K562 (cell line): ENCODE data around the gene OR10P1. TPM values are rescaled to one million over a fixed set of nuclear protein-coding genes. Genes with fewer than 3 reads are reported as not detected.

Experiments used
- ATAC-seq: fragments of 200-7000 bp; cut with Tn5 transposase; 3 replicates; pipeline ENCODE4 v1.9.1; 2020; ENCODE audit warnings: moderate library complexity
- BruUV-seq: library from RNA; stranded (reverse); fragments of 400-500 nt; replicated peaks from 2 replicates; lab custom pipeline; 2021; lab: Mats Ljungman, UMichigan
- CTCF ChIA-PET: fragments of 300-600 bp; formaldehyde crosslinking; extraction: SDS; loops from one replicate; lab custom pipeline; 2021; ENCODE audit warnings: low intra/inter-chr PET ratio; lab: Yijun Ruan, JAX
- POLR2A ChIA-PET: fragments of 300-600, 350-650 bp; sonication (Branson Sonifier 250); formaldehyde crosslinking; extraction: SDS; loops from one replicate; lab custom pipeline; 2021; ENCODE audit warnings: antibody characterized with exemption, inconsistent platforms; lab: Yijun Ruan, JAX
- DNase-seq, 4 experiments: peaks; one replicate each; pipeline versions ENCODE4 v3.0.0 to v3.0.0-alpha.2; 2011 to 2018; ENCODE audit warnings: low spot score in 3 of 4, mixed read lengths in 3 of 4; ENCODE audit errors: extremely low read depth in 1 of 4
- FAIRE-seq: peaks from 2 replicates; lab custom pipeline; 2011; peaks lifted over from hg19 to GRCh38; lab: Jason Lieb, UNC
- H2AFZ ChIP-seq: 2 replicates; pipeline ENCODE4 v1.6.0; 2011; ENCODE audit warnings: low read depth, low read length, control low read depth, inconsistent platforms
- H3K27ac ChIP-seq: fragments of 200-600 bp; 3 replicates; pipeline ENCODE4 v1.8.0; 2011; ENCODE audit warnings: low read depth, mild to moderate bottlenecking, control low read depth, inconsistent platforms, low read length, moderate library complexity, mixed read lengths; ENCODE audit errors: extremely low read depth
- H3K27me3 ChIP-seq, 2 experiments: fragments of 300-600 bp in 1 of 2; 2 replicates in 1 of 2; 3 replicates in 1 of 2; pipeline versions ENCODE4 v1.6.0 to v1.8.0; 2011; ENCODE audit warnings: inconsistent platforms in 2 of 2, low read length in 2 of 2, mild to moderate bottlenecking in 1 of 2, mixed read lengths in 1 of 2, moderate library complexity in 1 of 2; ENCODE audit not compliant: control insufficient read depth in 2 of 2, insufficient read depth in 2 of 2
- H3K36me3 ChIP-seq: fragments of 300-600 bp; 3 replicates; pipeline ENCODE4 v1.8.0; 2011; ENCODE audit warnings: mild to moderate bottlenecking, low read length, inconsistent platforms; ENCODE audit not compliant: control insufficient read depth, insufficient read depth
- H3K4me1 ChIP-seq, 2 experiments: fragments of 200-600 bp in 1 of 2; replicated peaks in 1 of 2; 2 replicates in 1 of 2; 3 replicates in 1 of 2; pipeline versions ENCODE4 v1.5.1 to v1.8.0; 2011; ENCODE audit warnings: inconsistent platforms in 2 of 2, low read length in 2 of 2, mild to moderate bottlenecking in 1 of 2, mixed read lengths in 1 of 2, moderate library complexity in 1 of 2; ENCODE audit not compliant: control insufficient read depth in 2 of 2, insufficient read depth in 2 of 2
- H3K4me2 ChIP-seq: 2 replicates; pipeline ENCODE4 v1.6.1; 2011; ENCODE audit warnings: low read length, control low read depth, inconsistent platforms, mixed read lengths; ENCODE audit not compliant: insufficient read depth
- H3K4me3 ChIP-seq: fragments of 200-600 bp; sonication (generic), shearing (Covaris generic); 2 replicates; pipeline ENCODE4 v1.5.1; 2016; ENCODE audit warnings: control low read depth, inconsistent platforms
- H3K79me2 ChIP-seq: fragments of 200-600 bp; 3 replicates; pipeline ENCODE4 v1.8.0; 2011; ENCODE audit warnings: low read length, inconsistent platforms; ENCODE audit not compliant: control insufficient read depth, insufficient read depth
- H3K9ac ChIP-seq, 2 experiments: 2 replicates each; pipeline versions ENCODE4 v1.6.0 to v1.6.1; 2011; ENCODE audit warnings: low read depth in 2 of 2, low read length in 2 of 2, control low read depth in 1 of 2, inconsistent platforms in 1 of 2, mild to moderate bottlenecking in 1 of 2, mixed read lengths in 1 of 2; ENCODE audit not compliant: insufficient read depth in 1 of 2
- H3K9me1 ChIP-seq: one replicate; pipeline ENCODE4 v1.6.0; 2011; ENCODE audit warnings: inconsistent platforms, mild to moderate bottlenecking, low read length, moderate library complexity; ENCODE audit not compliant: control insufficient read depth, insufficient read depth
- H3K9me3 ChIP-seq: replicated peaks from 2 replicates; pipeline ENCODE4 v1.5.1; 2011; ENCODE audit warnings: low read depth, low read length, inconsistent platforms; ENCODE audit not compliant: control insufficient read depth, insufficient read depth
- H4K20me1 ChIP-seq: replicated peaks from 2 replicates; pipeline ENCODE4 v1.6.1; 2011; ENCODE audit warnings: low read length, inconsistent platforms, mixed read lengths; ENCODE audit not compliant: control insufficient read depth, insufficient read depth
- CEBPG ChIP-seq, 3 experiments: fragments of 200-800 bp in 1 of 3; sonication (Bioruptor generic) in 1 of 3; sonication (generic) in 1 of 3; formaldehyde crosslinking in 1 of 3; IDR thresholded peaks in 2 of 3; conservative IDR thresholded peaks in 1 of 3; 2 replicates each; pipeline versions ENCODE4 v1.6.1 to v1.8.0; 2016 to 2022; ENCODE audit warnings: missing compliant biosample characterization in 2 of 3, missing genetic modification characterization in 2 of 3, mild to moderate bottlenecking in 1 of 3, missing genetic modification reagents in 1 of 3
- CTBP1 ChIP-seq: fragments of 450-650 bp; IDR thresholded peaks from 2 replicates; pipeline ENCODE4 v1.6.1; 2016; ENCODE audit warnings: borderline replicate concordance
- ETV6 ChIP-seq, 3 experiments: fragments of 150-350 bp in 1 of 3; sonication (generic) in 1 of 3; formaldehyde crosslinking in 1 of 3; IDR thresholded peaks; 2 replicates each; pipeline versions ENCODE4 v1.6.1 to v1.8.0; 2014 to 2022; ENCODE audit warnings: borderline replicate concordance in 2 of 3, low read depth in 2 of 3, antibody characterized with exemption in 1 of 3, low read length in 1 of 3, mild to moderate bottlenecking in 1 of 3, missing genetic modification reagents in 1 of 3
- FUS ChIP-seq: fragments of 200-400 bp; formaldehyde crosslinking; optimal IDR thresholded peaks from 2 replicates; pipeline ENCODE3; 2017; ENCODE audit warnings: low read depth, low read length
- HCFC1 ChIP-seq: IDR thresholded peaks from 2 replicates; pipeline ENCODE4 v1.6.1; 2012; ENCODE audit warnings: low read depth, low read length, improper control_type of control experiment
- KDM1A ChIP-seq, 2 experiments: fragments of 450-650 bp; IDR thresholded peaks; 2 replicates each; pipeline ENCODE4 v1.6.1; 2016; ENCODE audit warnings: mild to moderate bottlenecking in 2 of 2
- NELFE ChIP-seq: IDR thresholded peaks from 2 replicates; pipeline ENCODE4 v1.6.1; 2011; ENCODE audit warnings: mild to moderate bottlenecking; ENCODE audit not compliant: insufficient read depth, insufficient read length
- WGBS: fragments of 100-300 bp; shearing (Covaris generic); methylation state at CpG from one replicate; pipeline ENCODE4 v1.1.6; 2016; ENCODE audit warnings: low coverage, mixed read lengths; ENCODE audit not compliant: insufficient coverage; ENCODE audit errors: missing lambda C conversion rate; 5-methylcytosine and 5-hydroxymethylcytosine counted together
- in situ Hi-C: fragments of 300-500 bp; cut with MboI; formaldehyde crosslinking; loops from 4 replicates; pipeline ENCODE4 v1.15.0; 2018; ENCODE audit warnings: inconsistent platforms, mixed read lengths
- intact Hi-C: fragments of 100-400 bp; cut with micrococcal nuclease; formaldehyde crosslinking; loops from 2 replicates; pipeline ENCODE4 v1.14.2; 2022
- polyA plus RNA-seq, 8 experiments: library from polyadenylated mRNA; depleted of rRNA in 4 of 8; stranded (reverse) in 5 of 8; unstranded in 3 of 8; fragments of >200 nt; fragmentation: Nextera tagmentation in 2 of 8; fragmentation: Illumina TruSeq in 1 of 8; extraction: Ambion mirVana in 2 of 8; extraction: Trizol in 1 of 8; gene quantifications; 2 replicates each; pipeline versions ENCODE4 v1.2.1 to v1.2.3, GENCODE V29; 2011 to 2014; ENCODE audit warnings: inconsistent platforms in 1 of 8, missing spikeins in 1 of 8
- small RNA-seq: library from RNA; depleted of rRNA; stranded (forward); fragments of <200 nt; gene quantifications from one replicate; pipeline ENCODE3, GENCODE V24; 2014
- total RNA-seq, 7 experiments: library from RNA; depleted of rRNA in 6 of 7; stranded (reverse); fragments of >200 nt in 6 of 7; fragmentation: Illumina TruSeq in 2 of 7; extraction: Trizol in 2 of 7; gene quantifications; 2 replicates each; pipeline versions ENCODE4 v1.2.1 to v1.2.3, GENCODE V29; 2011 to 2021; ENCODE audit warnings: low replicate concordance in 1 of 7
- TF ChIP-seq, protein P1 (sequence below): sonication (generic); formaldehyde crosslinking; IDR thresholded peaks from 2 replicates; pipeline ENCODE4 v1.5.0; 2020; ENCODE audit warnings: missing genetic modification reagents

Gene OR10P1
- total and polyA plus RNA-seq, 9 of the 15 experiments (the other 6 are each of a cell fraction or from before 2014, with no cell fraction given), result not detected

DNA sequence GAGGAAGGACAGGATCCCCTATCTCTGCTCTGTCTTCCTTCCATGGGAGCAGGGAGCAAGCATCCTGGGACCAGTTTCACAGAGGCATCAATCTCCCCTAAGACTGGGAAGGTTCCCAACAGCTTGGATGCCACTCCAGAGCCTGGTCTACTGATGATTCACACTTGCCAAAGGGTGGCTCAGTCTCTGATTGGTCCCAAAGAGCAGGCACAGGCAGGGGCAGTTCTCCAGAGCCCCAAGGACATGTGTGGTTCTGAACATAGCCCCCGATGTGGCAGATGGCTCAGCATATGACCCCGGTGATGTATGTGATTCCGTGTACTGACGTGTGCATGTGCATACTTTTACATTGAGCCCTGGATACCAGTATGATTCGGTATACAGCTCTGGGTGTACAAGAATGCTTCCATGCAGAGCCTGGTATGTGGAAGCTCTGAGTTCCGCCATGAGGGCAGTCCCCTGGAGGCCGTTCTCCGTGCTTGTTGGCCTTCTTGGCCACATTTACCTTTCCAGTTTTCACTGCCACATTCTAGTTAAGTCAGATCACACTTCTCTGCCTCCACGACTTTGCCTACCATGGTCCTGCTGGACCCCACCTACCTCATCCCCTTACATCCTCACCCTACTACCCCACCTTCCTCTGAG lies 49.8 kb downstream of the OR10P1 start:
- in situ Hi-C loops, result no loop called here
- H3K9ac ChIP-seq, result no peak overlapping the region; a peak in 1 of 4 replicates
- H3K36me3 ChIP-seq, result no peaks in the 10 kb centered on the region
- intact Hi-C loops, result no loop called here
- no peak overlapping the region for H3K4me2 ChIP-seq
- ChIA-PET CTCF (no interaction called here), POLR2A (interaction anchor here (1.1 kb wide), 1 partner anchor 17 kb away, joined by 3 read pairs; no protein-coding TSS in a partner anchor)
- FAIRE-seq (no peak), DNase-seq (no peak), ATAC-seq (no peak)
- H2AFZ ChIP-seq, result no peak overlapping the region
- no peaks in the 10 kb centered on the region for H4K20me1 ChIP-seq
- H3K4me3 ChIP-seq, result no peak overlapping the region
- BruUV-seq, result no TSS peak
- H3K27ac ChIP-seq, result no peak overlapping the region
- no peaks in the 10 kb centered on the region for H3K9me1 ChIP-seq
- H3K4me1 ChIP-seq, result peaks cover 0 to 7% of the 10 kb centered on the region in 2 experiments; a peak in 2 of 5 replicates
- H3K79me2 ChIP-seq, result no peaks in the 10 kb centered on the region
- peaks cover 38 to 54% of the 10 kb centered on the region in 2 experiments for H3K27me3 ChIP-seq
- 2% methylated on average over 9 of the region's 9 CpGs for WGBS
- no peaks in the 10 kb centered on the region for H3K9me3 ChIP-seq
- TF ChIP-seq KDM1A (IDR thresholded peaks at IDR 0.05) (no peak), CEBPG (CRISPR knock-in tag; IDR thresholded peaks at IDR 0.05) (no peak), CEBPG (tag; conservative IDR thresholded peaks at IDR 0.05 in 1 of 2, IDR thresholded peaks at IDR 0.05 in 1 of 2) (no peak), CTBP1 (no peak), FUS (no peak), HCFC1 (no peak), ETV6 (IDR thresholded peaks at IDR 0.05; ENCODE audit: borderline replicate concordance in 1 of 2, low read depth in 2 of 2, low read length in 1 of 2) (no peak), ETV6 (CRISPR knock-in tag; IDR thresholded peaks at IDR 0.05; ENCODE audit: borderline replicate concordance) (no peak), NELFE (no peak)
- TF ChIP-seq, protein P1, sequence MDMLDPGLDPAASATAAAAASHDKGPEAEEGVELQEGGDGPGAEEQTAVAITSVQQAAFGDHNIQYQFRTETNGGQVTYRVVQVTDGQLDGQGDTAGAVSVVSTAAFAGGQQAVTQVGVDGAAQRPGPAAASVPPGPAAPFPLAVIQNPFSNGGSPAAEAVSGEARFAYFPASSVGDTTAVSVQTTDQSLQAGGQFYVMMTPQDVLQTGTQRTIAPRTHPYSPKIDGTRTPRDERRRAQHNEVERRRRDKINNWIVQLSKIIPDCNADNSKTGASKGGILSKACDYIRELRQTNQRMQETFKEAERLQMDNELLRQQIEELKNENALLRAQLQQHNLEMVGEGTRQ (CRISPR knock-in tag), result no peak

Small RNA genes lying within 50 kb of the gene (small RNA-seq; reads per million reads assigned to genes)
- not detected for gene AC009779.5

Other genes starting within 250 kb of the OR10P1 start
Only the 7 nearest of the 16 such genes appear.
- gene OR6C4, start 87.3 kb upstream of the OR10P1 start, total RNA-seq (2014; rRNA removed), result not detected in 2 replicates
- not detected in 2 replicates for gene OR6C4, start 87.3 kb upstream of the OR10P1 start, total RNA-seq (2014; rRNA removed; fragmentation: Illumina TruSeq; extraction: Trizol)
- not detected in 2 replicates for gene OR6C4, start 87.3 kb upstream of the OR10P1 start, total RNA-seq (2015; rRNA removed; fragmentation: Illumina TruSeq; extraction: Trizol)
- not detected in 2 replicates for gene OR6C4, start 87.3 kb upstream of the OR10P1 start, total RNA-seq (2021)
- not detected in 2 replicates for gene OR6C4, start 87.3 kb upstream of the OR10P1 start, polyA plus RNA-seq (2011; rRNA removed)
- gene OR6C4, start 87.3 kb upstream of the OR10P1 start, polyA plus RNA-seq (2014; fragmentation: Illumina TruSeq; extraction: Trizol), result not detected in 2 replicates
- not detected for gene OR6C4, start 87.3 kb upstream of the OR10P1 start, polyA plus RNA-seq (2014; fragmentation: Nextera tagmentation; extraction: Ambion mirVana)
- not detected in 2 replicates for gene OR6C4, start 87.3 kb upstream of the OR10P1 start, polyA plus RNA-seq (2014; rRNA removed)
- gene OR2AP1, start 64.4 kb upstream of the OR10P1 start, total RNA-seq (2014; rRNA removed), result not detected in 2 replicates
- not detected in 2 replicates for gene OR2AP1, start 64.4 kb upstream of the OR10P1 start, total RNA-seq (2014; rRNA removed; fragmentation: Illumina TruSeq; extraction: Trizol)
- gene OR2AP1, start 64.4 kb upstream of the OR10P1 start, total RNA-seq (2015; rRNA removed; fragmentation: Illumina TruSeq; extraction: Trizol), result not detected in 2 replicates
- not detected in 2 replicates for gene OR2AP1, start 64.4 kb upstream of the OR10P1 start, total RNA-seq (2021)
- not detected in 2 replicates for gene OR2AP1, start 64.4 kb upstream of the OR10P1 start, polyA plus RNA-seq (2011; rRNA removed)
- not detected in 2 replicates for gene OR2AP1, start 64.4 kb upstream of the OR10P1 start, polyA plus RNA-seq (2014; fragmentation: Illumina TruSeq; extraction: Trizol)
- gene OR2AP1, start 64.4 kb upstream of the OR10P1 start, polyA plus RNA-seq (2014; fragmentation: Nextera tagmentation; extraction: Ambion mirVana), result not detected
- gene OR2AP1, start 64.4 kb upstream of the OR10P1 start, polyA plus RNA-seq (2014; rRNA removed), result not detected in 2 replicates
- 0.18 and 0.57 TPM in 2 replicates for gene ITGA7, start 71.0 kb downstream of the OR10P1 start, total RNA-seq (2014; rRNA removed)
- gene ITGA7, start 71.0 kb downstream of the OR10P1 start, total RNA-seq (2014; rRNA removed; fragmentation: Illumina TruSeq; extraction: Trizol), result 0.41 and 0.55 TPM in 2 replicates
- gene ITGA7, start 71.0 kb downstream of the OR10P1 start, total RNA-seq (2015; rRNA removed; fragmentation: Illumina TruSeq; extraction: Trizol), result 0.53 and 0.58 TPM in 2 replicates
- gene ITGA7, start 71.0 kb downstream of the OR10P1 start, total RNA-seq (2021), result 1.9 and 2.3 TPM in 2 replicates
- gene ITGA7, start 71.0 kb downstream of the OR10P1 start, polyA plus RNA-seq (2011; rRNA removed), result 0.67 and 1.6 TPM in 2 replicates
- gene ITGA7, start 71.0 kb downstream of the OR10P1 start, polyA plus RNA-seq (2014; fragmentation: Illumina TruSeq; extraction: Trizol), result 1.1 and 1.4 TPM in 2 replicates
- under 1 TPM in 1 of 2 experiments, not detected in 1; 0.11 TPM for gene ITGA7, start 71.0 kb downstream of the OR10P1 start, polyA plus RNA-seq (2014; fragmentation: Nextera tagmentation; extraction: Ambion mirVana)
- gene ITGA7, start 71.0 kb downstream of the OR10P1 start, polyA plus RNA-seq (2014; rRNA removed), result 0.54 and 0.96 TPM in 2 replicates
- gene BLOC1S1, start 79.2 kb downstream of the OR10P1 start, total RNA-seq (2014; rRNA removed), result 124 and 125 TPM in 2 replicates
- 52.1 and 75.2 TPM in 2 replicates for gene BLOC1S1, start 79.2 kb downstream of the OR10P1 start, total RNA-seq (2014; rRNA removed; fragmentation: Illumina TruSeq; extraction: Trizol)
- 82.9 and 84.6 TPM in 2 replicates for gene BLOC1S1, start 79.2 kb downstream of the OR10P1 start, total RNA-seq (2015; rRNA removed; fragmentation: Illumina TruSeq; extraction: Trizol)
- 81.8 and 83.5 TPM in 2 replicates for gene BLOC1S1, start 79.2 kb downstream of the OR10P1 start, total RNA-seq (2021)
- gene BLOC1S1, start 79.2 kb downstream of the OR10P1 start, polyA plus RNA-seq (2011; rRNA removed), result 86.4 and 95.8 TPM in 2 replicates
- gene BLOC1S1, start 79.2 kb downstream of the OR10P1 start, polyA plus RNA-seq (2014; fragmentation: Illumina TruSeq; extraction: Trizol), result 98.8 and 108 TPM in 2 replicates
- 100 to 1,000 TPM; 122 to 139 TPM for gene BLOC1S1, start 79.2 kb downstream of the OR10P1 start, polyA plus RNA-seq (2014; fragmentation: Nextera tagmentation; extraction: Ambion mirVana)
- 134 and 161 TPM in 2 replicates for gene BLOC1S1, start 79.2 kb downstream of the OR10P1 start, polyA plus RNA-seq (2014; rRNA removed)
- gene RDH5, start 83.5 kb downstream of the OR10P1 start, total RNA-seq (2014; rRNA removed), result 1.7 TPM in 1 of 2 replicates, not detected in the other
- 1.1 and 1.5 TPM in 2 replicates for gene RDH5, start 83.5 kb downstream of the OR10P1 start, total RNA-seq (2014; rRNA removed; fragmentation: Illumina TruSeq; extraction: Trizol)
- 0.60 and 2.0 TPM in 2 replicates for gene RDH5, start 83.5 kb downstream of the OR10P1 start, total RNA-seq (2015; rRNA removed; fragmentation: Illumina TruSeq; extraction: Trizol)
- 1.0 and 1.5 TPM in 2 replicates for gene RDH5, start 83.5 kb downstream of the OR10P1 start, total RNA-seq (2021)
- gene RDH5, start 83.5 kb downstream of the OR10P1 start, polyA plus RNA-seq (2011; rRNA removed), result 1.6 TPM in 2 replicates
- 0.21 and 0.28 TPM in 2 replicates for gene RDH5, start 83.5 kb downstream of the OR10P1 start, polyA plus RNA-seq (2014; fragmentation: Illumina TruSeq; extraction: Trizol)
- under 1 TPM; 0.41 to 0.46 TPM for gene RDH5, start 83.5 kb downstream of the OR10P1 start, polyA plus RNA-seq (2014; fragmentation: Nextera tagmentation; extraction: Ambion mirVana)
- 0.62 and 1.2 TPM in 2 replicates for gene RDH5, start 83.5 kb downstream of the OR10P1 start, polyA plus RNA-seq (2014; rRNA removed)
- gene CD63, start 92.1 kb downstream of the OR10P1 start, total RNA-seq (2014; rRNA removed), result 425 and 433 TPM in 2 replicates
- 411 and 413 TPM in 2 replicates for gene CD63, start 92.1 kb downstream of the OR10P1 start, total RNA-seq (2014; rRNA removed; fragmentation: Illumina TruSeq; extraction: Trizol)
- 706 and 735 TPM in 2 replicates for gene CD63, start 92.1 kb downstream of the OR10P1 start, total RNA-seq (2015; rRNA removed; fragmentation: Illumina TruSeq; extraction: Trizol)
- 412 and 416 TPM in 2 replicates for gene CD63, start 92.1 kb downstream of the OR10P1 start, total RNA-seq (2021)
- 219 and 313 TPM in 2 replicates for gene CD63, start 92.1 kb downstream of the OR10P1 start, polyA plus RNA-seq (2011; rRNA removed)
- 408 and 431 TPM in 2 replicates for gene CD63, start 92.1 kb downstream of the OR10P1 start, polyA plus RNA-seq (2014; fragmentation: Illumina TruSeq; extraction: Trizol)
- 100 to 1,000 TPM; 531 to 576 TPM for gene CD63, start 92.1 kb downstream of the OR10P1 start, polyA plus RNA-seq (2014; fragmentation: Nextera tagmentation; extraction: Ambion mirVana)
- gene CD63, start 92.1 kb downstream of the OR10P1 start, polyA plus RNA-seq (2014; rRNA removed), result 501 and 655 TPM in 2 replicates
- 2.4 and 6.5 TPM in 2 replicates for gene GDF11, start 106.2 kb downstream of the OR10P1 start, total RNA-seq (2014; rRNA removed)
- gene GDF11, start 106.2 kb downstream of the OR10P1 start, total RNA-seq (2014; rRNA removed; fragmentation: Illumina TruSeq; extraction: Trizol), result 4.3 and 4.7 TPM in 2 replicates
- gene GDF11, start 106.2 kb downstream of the OR10P1 start, total RNA-seq (2015; rRNA removed; fragmentation: Illumina TruSeq; extraction: Trizol), result 4.9 and 5.2 TPM in 2 replicates
- gene GDF11, start 106.2 kb downstream of the OR10P1 start, total RNA-seq (2021), result 15.7 and 19.9 TPM in 2 replicates
- 4.2 and 4.8 TPM in 2 replicates for gene GDF11, start 106.2 kb downstream of the OR10P1 start, polyA plus RNA-seq (2011; rRNA removed)
- 10.3 and 10.5 TPM in 2 replicates for gene GDF11, start 106.2 kb downstream of the OR10P1 start, polyA plus RNA-seq (2014; fragmentation: Illumina TruSeq; extraction: Trizol)
- gene GDF11, start 106.2 kb downstream of the OR10P1 start, polyA plus RNA-seq (2014; fragmentation: Nextera tagmentation; extraction: Ambion mirVana), result 1 to 10 TPM; 1.4 to 1.6 TPM
- 9.7 and 14.2 TPM in 2 replicates for gene GDF11, start 106.2 kb downstream of the OR10P1 start, polyA plus RNA-seq (2014; rRNA removed)